BLaER1 (cell line): Measurements from ENCODE around the gene MTRR.
"Not testable (repeated sequence)": the region's sequence is repeated elsewhere in the genome, so short reads cannot be mapped to it uniquely, and the experiment has no call there.

Source experiments
- H3K27ac ChIP-seq: shearing (Covaris generic); formaldehyde crosslinking; 2 replicates; pipeline ENCODE4 v1.8.1; 2022
- H3K27me3 ChIP-seq: shearing (Covaris generic); formaldehyde crosslinking; 2 replicates; pipeline ENCODE4 v1.8.1; 2022
- H3K36me3 ChIP-seq: shearing (Covaris generic); formaldehyde crosslinking; 2 replicates; pipeline ENCODE4 v1.8.1; 2022
- H3K4me1 ChIP-seq: shearing (Covaris generic); formaldehyde crosslinking; 2 replicates; pipeline ENCODE4 v1.8.1; 2022
- H3K4me2 ChIP-seq: shearing (Covaris generic); formaldehyde crosslinking; 2 replicates; pipeline ENCODE4 v1.8.1; 2022
- H3K4me3 ChIP-seq: shearing (Covaris generic); formaldehyde crosslinking; 2 replicates; pipeline ENCODE4 v1.8.1; 2022
- H3K9ac ChIP-seq: shearing (Covaris generic); formaldehyde crosslinking; 2 replicates; pipeline ENCODE4 v1.8.1; 2022
- H3K9me3 ChIP-seq: shearing (Covaris generic); formaldehyde crosslinking; 2 replicates; pipeline ENCODE4 v1.8.1; 2022
- H4K20me1 ChIP-seq: shearing (Covaris generic); formaldehyde crosslinking; 2 replicates; pipeline ENCODE4 v1.8.1; 2022
- Cebpa-rat ChIP-seq: shearing (Covaris generic); IDR thresholded peaks from 2 replicates; pipeline ENCODE4 v1.8.1; 2022

Gene MTRR

GRCh38 chr5:7910738-7911428, 41.9 kb downstream of the MTRR start:
- no peak for TF ChIP-seq Cebpa-rat
- H3K9me3 ChIP-seq, result peaks cover 51% of the 10 kb centered on the region

GRCh38 chr5:7911429-7911771, 42.5 kb downstream of the MTRR start:
- H4K20me1 ChIP-seq, H3K4me2 ChIP-seq, H3K9ac ChIP-seq, H3K27me3 ChIP-seq, H3K27ac ChIP-seq, H3K4me1 ChIP-seq, H3K4me3 ChIP-seq: not testable (repeated sequence)
- Histone ChIP-seq H3K36me3 (peaks cover 34% of the 10 kb centered on the region), H3K9me3 (peaks cover 51% of the 10 kb centered on the region)

More at GRCh38 chr5:7910738-7911428, 41.9 kb downstream of the MTRR start:
- H3K4me1 ChIP-seq, result no peaks in the 10 kb centered on the region
- H3K36me3 ChIP-seq, result peaks cover 38% of the 10 kb centered on the region
- H3K4me3 ChIP-seq, result no peak overlapping the region
- H3K27me3 ChIP-seq, result no peaks in the 10 kb centered on the region
- H3K9ac ChIP-seq, result no peak overlapping the region
- no peak overlapping the region for H3K27ac ChIP-seq
- no peak overlapping the region for H3K4me2 ChIP-seq
- no peaks in the 10 kb centered on the region for H4K20me1 ChIP-seq

GRCh38 chr5:7916171-7916804, 47.3 kb downstream of the MTRR start:
- Histone ChIP-seq H3K4me3 (no peak overlapping the region), H3K9ac (no peak overlapping the region), H3K36me3 (peaks cover 11% of the 10 kb centered on the region), H4K20me1 (no peaks in the 10 kb centered on the region), H3K4me1 (no peaks in the 10 kb centered on the region), H3K27me3 (no peaks in the 10 kb centered on the region), H3K4me2 (no peak overlapping the region), H3K27ac (no peak overlapping the region), H3K9me3 (peaks cover 29% of the 10 kb centered on the region)
- no peak for TF ChIP-seq Cebpa-rat

GRCh38 chr5:7917130-7918123, 48.5 kb downstream of the MTRR start:
- H3K27ac ChIP-seq, result no peak overlapping the region
- H4K20me1 ChIP-seq, result no peaks in the 10 kb centered on the region
- no peaks in the 10 kb centered on the region for H3K27me3 ChIP-seq
- H3K4me1 ChIP-seq, result no peaks in the 10 kb centered on the region
- no peak for TF ChIP-seq Cebpa-rat
- H3K9ac ChIP-seq, result no peak overlapping the region
- H3K4me3 ChIP-seq, result no peak overlapping the region
- H3K9me3 ChIP-seq, result peaks cover 18% of the 10 kb centered on the region
- H3K4me2 ChIP-seq, result no peak overlapping the region
- no peaks in the 10 kb centered on the region for H3K36me3 ChIP-seq

GRCh38 chr5:7925961-7926695, 57.2 kb downstream of the MTRR start:
- Histone ChIP-seq H3K4me3 (no peak overlapping the region), H3K27me3 (no peaks in the 10 kb centered on the region), H3K4me1 (peaks cover 8% of the 10 kb centered on the region; the same call in 1 of the 2 replicates), H4K20me1 (no peaks in the 10 kb centered on the region), H3K9me3 (peaks cover 2% of the 10 kb centered on the region), H3K27ac (no peak overlapping the region), H3K9ac (no peak overlapping the region), H3K4me2 (no peak overlapping the region), H3K36me3 (no peaks in the 10 kb centered on the region)
- TF ChIP-seq Cebpa-rat, result no peak

GRCh38 chr5:7926720-7927119, 57.8 kb downstream of the MTRR start:
- H3K27ac ChIP-seq, result no peak overlapping the region
- H4K20me1 ChIP-seq, result no peaks in the 10 kb centered on the region
- no peak overlapping the region for H3K4me2 ChIP-seq
- H3K9me3 ChIP-seq, result peaks cover 8% of the 10 kb centered on the region
- no peak overlapping the region for H3K9ac ChIP-seq
- no peaks in the 10 kb centered on the region for H3K27me3 ChIP-seq
- H3K36me3 ChIP-seq, result no peaks in the 10 kb centered on the region
- peaks cover 8% of the 10 kb centered on the region; the same call in 1 of the 2 replicates for H3K4me1 ChIP-seq
- TF ChIP-seq Cebpa-rat, result no peak
- no peak overlapping the region for H3K4me3 ChIP-seq

- H3K4me2 ChIP-seq, result no peak overlapping the region
- H3K36me3 ChIP-seq, result no peaks in the 10 kb centered on the region
- no peaks in the 10 kb centered on the region for H3K27me3 ChIP-seq
- H3K4me1 ChIP-seq, result peaks cover 8% of the 10 kb centered on the region; the same call in 1 of the 2 replicates
- H3K4me3 ChIP-seq, result no peak overlapping the region
- no peaks in the 10 kb centered on the region for H4K20me1 ChIP-seq
- H3K9ac ChIP-seq, result no peak overlapping the region
- H3K9me3 ChIP-seq, result peaks cover 18% of the 10 kb centered on the region
- H3K27ac ChIP-seq, result no peak overlapping the region
- no peak for TF ChIP-seq Cebpa-rat
Observed at GRCh38 chr5:7927466-7928375, 58.8 kb downstream of the MTRR start.

- peaks cover 8% of the 10 kb centered on the region; the same call in 1 of the 2 replicates for H3K4me1 ChIP-seq
- H3K9ac ChIP-seq, result no peak overlapping the region
- no peak overlapping the region for H3K4me3 ChIP-seq
- no peak overlapping the region for H3K4me2 ChIP-seq
- H3K27ac ChIP-seq, result no peak overlapping the region
- no peak for TF ChIP-seq Cebpa-rat
- no peaks in the 10 kb centered on the region for H3K36me3 ChIP-seq
- no peaks in the 10 kb centered on the region for H3K27me3 ChIP-seq
- H4K20me1 ChIP-seq, result no peaks in the 10 kb centered on the region
- H3K9me3 ChIP-seq, result peaks cover 18% of the 10 kb centered on the region
Observed at GRCh38 chr5:7930011-7930410, 61.1 kb downstream of the MTRR start.
